Right lung (tissue), 10 donors: Measurements from ENCODE around the gene SPECC1. TPM values are rescaled to one million over a fixed set of nuclear protein-coding genes. Genes with fewer than 3 reads are reported as not detected.
"Not testable (repeated sequence)": the region's sequence is repeated elsewhere in the genome, so short reads cannot be mapped to it uniquely, and the experiment has no call there.

Source experiments
- DNase-seq, 2 donors: peaks; one replicate each; pipeline ENCODE4 v3.0.0-alpha.2; 2013
- long read RNA-seq, 8 donors: transcript quantifications; one replicate each; lab custom pipeline, GENCODE V29; 2026
- polyA plus RNA-seq, 5 donors: library from polyadenylated mRNA; unstranded; fragments of 120-200 nt; gene quantifications; one replicate each; pipeline versions ENCODE4 v1.2.1 to v1.2.3, GENCODE V29; 2013; ENCODE audit warnings: inconsistent platforms in 1 of 5, low replicate concordance in 1 of 5; ENCODE audit not compliant: insufficient read length in 5 of 5, insufficient read depth in 1 of 5

Gene SPECC1, protein sequence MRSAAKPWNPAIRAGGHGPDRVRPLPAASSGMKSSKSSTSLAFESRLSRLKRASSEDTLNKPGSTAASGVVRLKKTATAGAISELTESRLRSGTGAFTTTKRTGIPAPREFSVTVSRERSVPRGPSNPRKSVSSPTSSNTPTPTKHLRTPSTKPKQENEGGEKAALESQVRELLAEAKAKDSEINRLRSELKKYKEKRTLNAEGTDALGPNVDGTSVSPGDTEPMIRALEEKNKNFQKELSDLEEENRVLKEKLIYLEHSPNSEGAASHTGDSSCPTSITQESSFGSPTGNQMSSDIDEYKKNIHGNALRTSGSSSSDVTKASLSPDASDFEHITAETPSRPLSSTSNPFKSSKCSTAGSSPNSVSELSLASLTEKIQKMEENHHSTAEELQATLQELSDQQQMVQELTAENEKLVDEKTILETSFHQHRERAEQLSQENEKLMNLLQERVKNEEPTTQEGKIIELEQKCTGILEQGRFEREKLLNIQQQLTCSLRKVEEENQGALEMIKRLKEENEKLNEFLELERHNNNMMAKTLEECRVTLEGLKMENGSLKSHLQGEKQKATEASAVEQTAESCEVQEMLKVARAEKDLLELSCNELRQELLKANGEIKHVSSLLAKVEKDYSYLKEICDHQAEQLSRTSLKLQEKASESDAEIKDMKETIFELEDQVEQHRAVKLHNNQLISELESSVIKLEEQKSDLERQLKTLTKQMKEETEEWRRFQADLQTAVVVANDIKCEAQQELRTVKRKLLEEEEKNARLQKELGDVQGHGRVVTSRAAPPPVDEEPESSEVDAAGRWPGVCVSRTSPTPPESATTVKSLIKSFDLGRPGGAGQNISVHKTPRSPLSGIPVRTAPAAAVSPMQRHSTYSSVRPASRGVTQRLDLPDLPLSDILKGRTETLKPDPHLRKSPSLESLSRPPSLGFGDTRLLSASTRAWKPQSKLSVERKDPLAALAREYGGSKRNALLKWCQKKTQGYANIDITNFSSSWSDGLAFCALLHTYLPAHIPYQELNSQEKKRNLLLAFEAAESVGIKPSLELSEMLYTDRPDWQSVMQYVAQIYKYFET
- 1 to 10 TPM; 5.4 to 9.0 (median 6.5) TPM for polyA plus RNA-seq
- long read RNA-seq, donor 1, partial matches to known transcripts = 0 of 1 reads
- long read RNA-seq, donor 1, other reads (novel, unspliced or antisense) = 0 of 1 reads
- long read RNA-seq, donor 2, full-length matches to known transcripts = 1 of 1 reads
- long read RNA-seq, donor 2, partial matches to known transcripts = 0 of 1 reads
- long read RNA-seq, donor 2, other reads (novel, unspliced or antisense) = 0 of 1 reads
- long read RNA-seq, donor 3 = 0 reads
- long read RNA-seq, donor 4 = 0 reads
- long read RNA-seq, donor 5 = 0 reads
- long read RNA-seq, donor 6 = 0 reads
- long read RNA-seq, donor 7, partial matches to known transcripts = 6 of 6 reads
- long read RNA-seq, donor 7, other reads (novel, unspliced or antisense) = 0 of 6 reads
- long read RNA-seq, donor 8 = 0 reads

- peak; percentile 54 to 57 for DNase-seq
These were observed at the start of gene SPECC1 for GRCh38 chr17:20009302-20010098. TSS of gene SPECC1 (plus strand) at chr17:20009359. CDS start at chr17:20096652, 87,293 bp downstream.

GRCh38 chr17:19962954-19963353 is 46.2 kb upstream of the SPECC1 start:
- not testable (repeated sequence) for DNase-seq

DNA sequence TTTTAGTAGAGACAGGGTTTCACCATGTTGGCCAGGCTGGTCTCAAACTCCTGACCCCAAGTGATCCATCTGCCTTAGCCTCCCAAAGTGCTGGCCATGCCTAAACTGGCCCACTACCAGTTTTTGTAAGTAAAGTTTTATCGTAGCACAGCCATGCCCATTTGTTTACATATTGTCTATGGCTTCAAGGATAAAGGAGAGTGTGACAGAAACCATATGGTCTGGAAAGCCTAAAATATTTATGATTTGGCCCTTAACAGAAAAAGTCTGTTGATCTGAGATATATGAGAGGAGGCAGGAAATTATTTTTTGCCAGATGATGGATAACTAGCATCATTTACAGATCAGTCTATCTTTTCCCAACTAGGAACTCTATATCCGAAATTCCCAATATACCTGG is 36.0 kb upstream of the SPECC1 start:
- peak in 1 of 2 donors; percentile 17 for DNase-seq

- no peak for DNase-seq
These were observed 33.6 kb upstream of the SPECC1 start for GRCh38 chr17:19975601-19976000.

DNA sequence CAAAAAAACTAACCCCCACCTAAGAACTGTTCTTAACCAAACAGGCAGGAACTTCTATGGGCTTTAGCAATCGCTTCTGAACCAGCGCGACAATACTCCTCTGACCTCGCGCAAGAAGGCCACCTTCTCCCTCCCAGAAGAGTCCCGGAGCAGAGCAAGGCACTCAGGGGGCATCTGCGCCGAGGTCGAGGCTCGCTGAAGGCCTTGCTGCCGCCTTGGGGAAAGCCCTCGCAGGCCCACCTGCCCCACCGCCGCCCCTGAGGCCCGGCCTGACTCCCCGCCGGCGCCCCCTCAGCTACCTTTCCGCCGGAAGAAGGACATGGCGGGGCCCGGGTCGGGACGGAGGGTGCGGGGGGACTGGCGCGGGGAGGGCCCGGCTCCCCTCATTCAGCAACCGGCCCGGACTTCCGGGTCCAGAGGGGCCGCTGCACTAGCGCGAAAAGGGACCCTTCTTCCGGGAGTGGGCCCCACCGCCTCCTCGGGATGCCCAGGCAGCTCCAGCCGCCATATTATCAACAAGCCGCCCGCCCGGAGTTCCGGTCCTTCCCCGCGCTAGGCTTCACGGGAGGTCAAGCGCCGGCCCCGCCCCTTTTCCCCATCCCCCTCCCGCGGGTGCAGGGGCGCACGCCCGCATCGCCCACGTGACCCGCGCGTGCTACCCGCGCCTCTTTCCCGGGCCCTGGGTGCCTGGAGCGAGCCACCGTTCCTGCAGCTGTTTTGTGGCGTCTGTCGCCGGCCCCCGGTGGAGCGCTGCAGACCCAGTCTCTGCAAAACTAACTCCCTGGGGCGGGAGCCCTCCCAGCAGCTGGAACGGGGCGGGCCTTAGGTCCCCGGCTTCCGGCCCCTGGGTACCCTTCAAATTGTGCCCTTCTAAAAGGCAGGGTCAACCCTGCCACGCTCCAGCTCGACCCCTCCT is 31.6 kb upstream of the SPECC1 start, which contains the start of gene AKAP10:
TSS of gene AKAP10 (minus strand) at position 536 of the 916 bp plus-strand sequence. CDS start at position 387, 149 bp downstream.
- peak; percentile 87 to 88 for DNase-seq

- DNase-seq = no peak
These were observed 30.9 kb upstream of the SPECC1 start for GRCh38 chr17:19978209-19978802.

DNA sequence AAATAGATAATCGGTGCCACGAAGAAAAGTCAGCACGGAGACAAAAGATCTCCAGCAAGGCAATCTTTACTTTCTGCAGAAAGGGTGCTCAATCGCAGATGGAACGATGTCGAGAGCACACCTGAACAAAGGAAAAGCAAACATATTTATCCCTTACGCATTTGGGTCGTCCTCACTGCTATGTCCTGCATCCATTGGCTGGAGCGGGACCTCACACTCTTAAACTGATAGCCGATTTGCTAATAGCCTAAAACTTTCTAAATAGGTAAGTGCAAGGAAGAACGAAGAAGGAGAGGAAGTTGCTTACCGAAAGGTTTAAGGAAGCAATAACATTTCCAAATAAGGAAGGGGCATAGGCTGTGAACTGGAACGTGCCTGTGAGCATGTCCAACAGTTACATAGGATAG is 30.4 kb upstream of the SPECC1 start:
- DNase-seq = no peak

DNA sequence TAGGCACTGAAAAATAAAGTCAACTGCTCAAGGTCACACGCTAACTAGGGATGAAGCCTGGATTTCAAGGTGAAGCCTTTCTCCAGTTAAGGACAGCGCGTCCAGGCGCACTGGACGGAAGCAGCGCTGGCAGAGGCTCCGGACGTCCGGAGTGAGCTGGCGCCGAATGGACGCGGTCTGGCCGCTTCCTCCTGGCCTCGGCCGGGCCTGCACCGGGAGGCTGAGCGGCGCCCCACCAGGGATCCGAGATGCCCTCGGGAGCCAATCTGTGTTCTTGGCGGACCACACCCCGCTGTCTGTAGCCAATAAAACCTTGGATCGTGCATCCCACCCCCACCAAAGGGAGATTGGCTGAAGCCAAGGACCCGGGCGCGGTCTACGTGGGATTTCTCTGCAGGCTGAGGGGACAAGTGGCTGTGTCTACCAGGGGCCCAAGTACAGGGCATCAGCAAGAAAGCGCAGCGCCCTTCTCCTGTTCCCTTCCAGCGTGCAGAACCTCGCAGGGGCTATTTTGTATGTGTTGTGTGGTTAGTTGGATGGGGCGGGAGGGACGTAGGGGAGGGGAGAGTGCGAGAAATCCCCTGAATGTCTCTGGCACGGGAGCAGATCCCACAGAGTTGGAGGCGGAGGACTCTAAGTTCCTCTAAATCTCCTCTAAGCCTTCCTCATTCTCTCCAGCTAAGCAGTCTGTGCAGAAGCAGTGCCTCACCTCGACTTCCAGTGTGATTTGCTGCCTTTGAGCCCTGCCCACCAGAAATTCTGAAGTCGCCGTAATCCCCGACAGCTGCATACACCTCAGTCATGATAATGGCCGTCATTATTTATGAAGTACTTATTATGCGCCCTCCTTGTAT is 29.0 kb upstream of the SPECC1 start:
- DNase-seq = no peak

DNA sequence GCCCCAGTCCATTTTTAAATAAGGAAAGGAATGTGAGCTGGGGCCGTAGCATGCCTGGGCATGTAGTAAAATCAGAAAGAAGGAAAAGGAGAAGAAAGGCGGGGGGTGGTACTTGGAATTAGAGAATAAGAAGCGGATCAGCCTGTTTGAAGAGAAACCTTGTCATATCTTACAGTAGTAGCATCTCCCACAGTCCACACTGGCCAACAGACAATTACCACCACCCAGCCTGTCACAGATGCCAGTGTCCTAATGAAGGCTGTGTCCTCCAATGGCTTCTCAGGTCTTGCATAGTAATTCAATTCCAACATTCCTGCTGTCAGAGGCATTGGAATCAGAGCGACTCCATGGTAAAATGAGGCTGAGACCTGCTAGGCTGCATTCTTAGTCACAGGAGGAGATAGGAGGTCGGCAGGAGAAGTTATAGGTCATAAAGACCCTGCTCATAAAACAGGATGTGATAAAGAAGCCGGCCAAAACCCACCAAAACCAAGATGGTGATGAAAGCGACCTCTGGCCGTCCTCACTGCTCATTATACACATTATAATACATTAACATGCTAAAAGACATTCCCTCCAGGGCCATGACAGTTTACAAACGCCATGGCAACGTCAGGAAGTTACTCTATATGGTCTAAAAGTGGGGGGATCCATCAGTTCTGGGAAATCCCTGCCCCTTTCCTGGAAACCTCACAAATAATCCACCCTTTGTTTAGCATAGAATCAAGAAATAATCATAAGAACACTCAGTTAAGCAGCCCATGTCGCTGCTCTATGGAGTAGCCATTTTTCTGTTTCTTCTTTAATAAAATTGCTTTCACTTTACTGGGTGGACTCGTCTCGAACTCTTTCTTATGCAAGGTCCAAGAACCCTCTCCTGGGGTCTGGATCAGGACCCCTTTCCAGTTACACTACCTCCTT is 22.0 kb upstream of the SPECC1 start:
- no peak for DNase-seq

- DNase-seq = no peak
These were observed 21.3 kb upstream of the SPECC1 start for GRCh38 chr17:19987897-19988296.

GRCh38 chr17:19991252-19991885 is 17.8 kb upstream of the SPECC1 start:
- no peak for DNase-seq

- DNase-seq = peak; percentile 83 to 88
These were observed 16.1 kb upstream of the SPECC1 start for GRCh38 chr17:19992803-19993713.

DNA sequence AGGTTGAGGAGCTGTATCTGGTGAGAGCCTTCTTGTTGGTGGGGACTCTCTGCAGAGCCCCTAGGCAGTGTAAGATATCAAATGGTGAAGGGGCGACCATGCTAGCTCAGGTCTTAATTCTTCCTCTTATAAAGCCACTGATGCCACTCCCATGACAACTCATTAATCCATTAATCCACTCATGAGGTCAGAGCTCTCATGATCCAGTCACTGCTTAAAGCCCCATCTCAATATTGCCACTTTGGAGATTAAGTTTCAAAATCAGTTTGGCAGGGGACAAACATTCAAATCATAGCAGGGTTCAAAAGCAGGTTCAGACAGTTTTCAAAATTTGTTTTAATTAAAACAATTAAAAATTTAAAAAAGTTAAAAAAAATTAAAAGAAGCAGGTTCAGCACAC is 13.1 kb upstream of the SPECC1 start:
- DNase-seq = no peak

DNA sequence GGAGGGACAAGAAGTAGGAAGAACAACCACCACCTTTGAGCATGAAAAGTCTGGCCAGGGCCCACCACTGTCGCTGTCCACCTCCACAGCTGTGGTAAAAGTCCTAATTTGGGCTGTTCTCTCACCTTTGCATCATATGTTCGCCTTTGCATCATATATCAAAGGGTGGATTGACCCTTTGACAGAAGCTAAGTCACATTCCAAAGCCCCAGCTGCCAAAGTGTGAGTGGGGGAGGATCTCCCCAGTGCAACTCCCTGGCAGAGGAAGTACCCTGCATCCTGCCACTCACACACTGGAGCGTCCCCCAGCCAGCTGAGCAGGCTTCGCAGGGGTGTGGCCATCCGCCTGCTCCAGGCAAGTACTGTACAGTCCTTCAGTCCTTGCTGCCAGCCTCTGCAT is 12.7 kb upstream of the SPECC1 start:
- no peak for DNase-seq
